SK-N-SH (cell line): Measurements from ENCODE around the gene PDZD2. TPM values are rescaled to one million over a fixed set of nuclear protein-coding genes. Genes with fewer than 3 reads are reported as not detected.
"Not testable (repeated sequence)": the region's sequence is repeated elsewhere in the genome, so short reads cannot be mapped to it uniquely, and the experiment has no call there.

ENCODE experiments used
- CTCF ChIA-PET: fragments of 300-600, 350-600 bp; formaldehyde crosslinking; extraction: SDS; loops from one replicate; lab custom pipeline; 2021; lab: Yijun Ruan, JAX
- POLR2A ChIA-PET: fragments of 350-600 bp; sonication (Branson Sonifier 250); formaldehyde crosslinking; extraction: SDS; loops from one replicate; lab custom pipeline; 2020; ENCODE audit warnings: antibody characterized with exemption, inconsistent platforms; lab: Yijun Ruan, JAX
- DNase-seq: peaks from one replicate; pipeline ENCODE4 v3.0.0; 2012
- H2AFZ ChIP-seq: fragments of 200-600 bp; sonication (generic); 2 replicates; pipeline ENCODE4 v1.8.1; 2016; ENCODE audit warnings: antibody characterized with exemption, mild to moderate bottlenecking, low read depth
- H3F3A ChIP-seq: fragments of 200-600 bp; sonication (generic); replicated peaks from 2 replicates; pipeline ENCODE3; 2016; ENCODE audit warnings: antibody characterized with exemption, mild to moderate bottlenecking; ENCODE audit not compliant: insufficient read depth
- H3K27ac ChIP-seq, 2 experiments: fragments of 200-500 bp in 1 of 2; fragments of 200-600 bp in 1 of 2; sonication (Bioruptor generic) in 1 of 2; sonication (generic), shearing (Covaris generic) in 1 of 2; 2 replicates each; pipeline versions ENCODE4 v1.5.1 to v1.6.1; 2014 to 2016; ENCODE audit warnings: low read depth in 2 of 2, inconsistent platforms in 1 of 2, low read length in 1 of 2, mild to moderate bottlenecking in 1 of 2, mixed read lengths in 1 of 2
- H3K27me3 ChIP-seq: fragments of 200-600 bp; sonication (generic), shearing (Covaris generic); 2 replicates; pipeline ENCODE4 v1.6.1; 2016; ENCODE audit warnings: mixed run types; ENCODE audit not compliant: insufficient read depth
- H3K36me3 ChIP-seq, 2 experiments: fragments of 200-500 bp in 1 of 2; fragments of 200-600 bp in 1 of 2; sonication (Bioruptor generic) in 1 of 2; sonication (generic) in 1 of 2; replicated peaks in 1 of 2; 2 replicates each; pipeline versions ENCODE3 to v1.5.1; 2014 to 2016; ENCODE audit warnings: low read length in 1 of 2, mild to moderate bottlenecking in 1 of 2; ENCODE audit not compliant: insufficient read depth in 2 of 2, control insufficient read depth in 1 of 2
- H3K4me1 ChIP-seq, 2 experiments: fragments of 200-500 bp in 1 of 2; fragments of 200-600 bp in 1 of 2; sonication (Bioruptor generic) in 1 of 2; sonication (generic), shearing (Covaris generic) in 1 of 2; 2 replicates each; pipeline versions ENCODE4 v1.5.1 to v1.6.1; 2014 to 2016; ENCODE audit warnings: low read depth in 1 of 2, low read length in 1 of 2, mixed run types in 1 of 2; ENCODE audit not compliant: insufficient read depth in 2 of 2, control insufficient read depth in 1 of 2
- H3K4me2 ChIP-seq: fragments of 200-600 bp; sonication (generic), shearing (Covaris generic); 2 replicates; pipeline ENCODE4 v1.6.1; 2017; ENCODE audit warnings: mixed run types
- H3K4me3 ChIP-seq, 2 experiments: fragments of 200-500 bp in 1 of 2; fragments of 200-600 bp in 1 of 2; sonication (Bioruptor generic) in 1 of 2; sonication (generic), shearing (Covaris generic) in 1 of 2; 2 replicates each; pipeline versions ENCODE4 v1.5.1 to v1.8.1; 2014 to 2016; ENCODE audit warnings: low read depth in 2 of 2, inconsistent platforms in 1 of 2, low read length in 1 of 2, mild to moderate bottlenecking in 1 of 2, mixed read lengths in 1 of 2, moderate library complexity in 1 of 2
- H3K79me2 ChIP-seq: fragments of 200-600 bp; sonication (generic); 2 replicates; pipeline ENCODE4 v1.8.1; 2017; ENCODE audit warnings: mild to moderate bottlenecking; ENCODE audit not compliant: insufficient read depth
- H3K9ac ChIP-seq: fragments of 200-600 bp; sonication (generic); 2 replicates; pipeline ENCODE4 v1.6.1; 2017; ENCODE audit warnings: mixed run types
- H3K9me2 ChIP-seq: fragments of 200-600 bp; sonication (generic); 2 replicates; pipeline ENCODE4 v1.6.1; 2017; ENCODE audit warnings: mixed run types
- H3K9me3 ChIP-seq: fragments of 200-600 bp; sonication (generic); 2 replicates; pipeline ENCODE4 v1.6.1; 2017; ENCODE audit warnings: mixed run types, mild to moderate bottlenecking, moderate library complexity
- H4K20me1 ChIP-seq: fragments of 200-600 bp; sonication (generic); 2 replicates; pipeline ENCODE4 v1.6.1; 2017; ENCODE audit warnings: mild to moderate bottlenecking, mixed run types; ENCODE audit not compliant: insufficient read depth
- CTCF ChIP-seq: fragments of 200-600 bp; sonication (generic); IDR thresholded peaks from 2 replicates; pipeline ENCODE4 v1.6.1; 2017; ENCODE audit warnings: antibody characterized with exemption, mild to moderate bottlenecking, moderate library complexity
- FOXJ3 ChIP-seq: sonication (generic); formaldehyde crosslinking; IDR thresholded peaks from 2 replicates; pipeline ENCODE4 v1.5.1; 2020; ENCODE audit warnings: mild to moderate bottlenecking, missing genetic modification reagents
- GATA2 ChIP-seq: sonication (generic); formaldehyde crosslinking; IDR thresholded peaks from 2 replicates; pipeline ENCODE4 v1.5.0; 2020; ENCODE audit warnings: mild to moderate bottlenecking, missing genetic modification reagents
- JUND ChIP-seq: IDR thresholded peaks from 2 replicates; pipeline ENCODE4 v1.4.0; 2012
- MAX ChIP-seq: IDR thresholded peaks from 2 replicates; pipeline ENCODE4 v1.4.0; 2012; ENCODE audit warnings: low read depth
- RAD21 ChIP-seq: IDR thresholded peaks from 2 replicates; pipeline ENCODE4 v1.6.1; 2012; ENCODE audit warnings: mild to moderate bottlenecking, low read length
- RCOR1 ChIP-seq: fragments of 150-350 bp; IDR thresholded peaks from 2 replicates; pipeline ENCODE4 v1.6.1; 2017; ENCODE audit warnings: antibody characterized with exemption, low read length
- REST ChIP-seq: IDR thresholded peaks from 2 replicates; pipeline ENCODE4 v1.6.1; 2012; ENCODE audit warnings: mild to moderate bottlenecking, low read depth, low read length, moderate library complexity
- TAF1 ChIP-seq: IDR thresholded peaks from 2 replicates; pipeline ENCODE4 v1.6.1; 2012; ENCODE audit warnings: low read depth, mild to moderate bottlenecking, low read length, moderate library complexity, borderline replicate concordance
- USF1 ChIP-seq: IDR thresholded peaks from 2 replicates; pipeline ENCODE4 v1.4.0; 2012; ENCODE audit warnings: low read depth, borderline replicate concordance
- YY1 ChIP-seq: IDR thresholded peaks from 2 replicates; pipeline ENCODE4 v1.4.0; 2012; ENCODE audit warnings: low read depth, mild to moderate bottlenecking
- WGBS: methylation state at CpG from one replicate; pipeline ENCODE4 v1.1.6; 2017; ENCODE audit warnings: low lambda C conversion rate; 5-methylcytosine and 5-hydroxymethylcytosine counted together
- polyA plus RNA-seq, 3 experiments: library from polyadenylated mRNA; depleted of rRNA; stranded (reverse); fragments of >200 nt; gene quantifications; 2 replicates each; pipeline ENCODE4 v1.2.3, GENCODE V29; 2012

The PDZD2 gene
- polyA plus RNA-seq, 1 of the 3 experiments (the other 2 are of a cell fraction): 0.13 TPM

GRCh38 chr5:31771500-31771899, 132.6 kb downstream of the PDZD2 start:
- 64% methylated on average over 2 of the region's 2 CpGs for WGBS
- TF ChIP-seq RAD21: no peak
- no peak for TF ChIP-seq TAF1
- TF ChIP-seq CTCF: no peak
- TF ChIP-seq, all 33 proteins: peak for 0
- DNase-seq: no peak
- Histone ChIP-seq H3K36me3 (no peaks in the 10 kb centered on the region), H3K4me3 (no peak overlapping the region), H2AFZ (no peak overlapping the region), H3K4me1 (peaks cover 0 to 2% of the 10 kb centered on the region in 2 experiments; a peak in 1 of 4 replicates), H3K4me2 (no peak overlapping the region), H3K27me3 (no peaks in the 10 kb centered on the region; the same call in 1 of the 2 replicates), H3K27ac (no peak overlapping the region; a peak in 1 of 4 replicates), H3K9me2 (no peaks in the 10 kb centered on the region), H4K20me1 (no peaks in the 10 kb centered on the region), H3K79me2 (no peaks in the 10 kb centered on the region), H3K9ac (no peak overlapping the region), H3K9me3 (no peaks in the 10 kb centered on the region), H3F3A (no peaks in the 10 kb centered on the region)
- POLR2A ChIA-PET: no interaction called here
- CTCF ChIA-PET: interaction anchor here (1.7 kb wide), 1 partner anchor 22 kb away, joined by 3 read pairs; no protein-coding TSS in a partner anchor

GRCh38 chr5:31776294-31776693, 137.4 kb downstream of the PDZD2 start:
- H3K27me3 ChIP-seq, H3K36me3 ChIP-seq, DNase-seq, H3K4me3 ChIP-seq, H3K27ac ChIP-seq, H2AFZ ChIP-seq, H4K20me1 ChIP-seq, H3K9ac ChIP-seq, H3K9me2 ChIP-seq, H3F3A ChIP-seq, POLR2A ChIA-PET, H3K4me1 ChIP-seq, H3K9me3 ChIP-seq, H3K4me2 ChIP-seq, H3K79me2 ChIP-seq: not testable (repeated sequence)
- CTCF ChIA-PET: interaction anchor here (2.4 kb wide), 1 partner anchor 33 kb away, joined by 7 read pairs; no protein-coding TSS in a partner anchor
- 58% methylated on average over 6 of the region's 6 CpGs for WGBS

- Histone ChIP-seq H3K9ac (no peak overlapping the region), H3K9me2 (no peaks in the 10 kb centered on the region), H3K4me3 (no peak overlapping the region), H3K9me3 (no peaks in the 10 kb centered on the region), H3K4me2 (no peak overlapping the region), H3K79me2 (no peaks in the 10 kb centered on the region), H3K27ac (no peak overlapping the region), H2AFZ (no peak overlapping the region), H3K4me1 (no peaks in the 10 kb centered on the region), H3K36me3 (no peaks in the 10 kb centered on the region), H4K20me1 (no peaks in the 10 kb centered on the region), H3F3A (no peaks in the 10 kb centered on the region), H3K27me3 (no peaks in the 10 kb centered on the region)
- DNase-seq: no peak
- ChIA-PET CTCF (no interaction called here), POLR2A (no interaction called here)
- WGBS: 65% methylated on average over 19 of the region's 41 CpGs
- TF ChIP-seq FOXJ3 (CRISPR knock-in tag): no peak
- TF ChIP-seq GATA2: no peak
- TF ChIP-seq YY1: no peak
- TF ChIP-seq JUND: no peak
- TF ChIP-seq REST: no peak
- TF ChIP-seq MAX: no peak
- no peak for TF ChIP-seq CTCF
- no peak for TF ChIP-seq USF1
- no peak for TF ChIP-seq RCOR1
Observed at GRCh38 chr5:31776976-31777651, 138.2 kb downstream of the PDZD2 start.
